ENCODE results near the gene FLOT2.
"Not testable (repeated sequence)": the region's sequence is repeated elsewhere in the genome, so short reads cannot be mapped to it uniquely, and the experiment has no call there.

Gene FLOT2

DNA sequence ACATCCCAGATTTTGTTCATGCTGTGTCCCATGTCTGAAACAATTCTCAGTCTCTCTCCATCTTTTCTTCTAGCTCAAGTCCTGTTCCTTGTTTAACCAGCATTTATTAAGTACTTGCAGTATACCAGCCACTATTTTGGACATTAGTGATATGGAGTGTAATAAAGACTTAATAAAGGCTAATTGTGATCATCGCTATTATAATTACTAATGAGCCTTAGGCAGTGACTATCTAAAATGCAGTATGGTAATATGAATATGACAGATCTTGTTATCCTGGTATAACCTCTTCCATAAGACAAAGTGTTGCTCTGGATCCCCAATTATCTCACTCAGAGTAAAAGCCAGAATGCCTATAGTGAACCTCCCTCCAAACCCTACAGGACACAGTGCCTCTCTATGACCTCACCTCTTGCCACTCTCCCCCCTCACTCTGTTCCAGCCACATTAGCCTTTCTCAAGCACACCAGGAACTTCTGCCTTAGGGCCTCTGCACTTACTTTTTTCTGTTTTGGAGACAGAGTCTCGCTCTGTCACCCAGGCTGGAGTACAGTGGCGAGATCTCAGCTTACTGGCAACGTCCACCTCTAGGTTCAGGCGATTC lies 1.8 kb upstream of the FLOT2 start:
- Histone ChIP-seq H3K27ac (no peak overlapping the region), H3K4me1 (peaks cover 0 to 53% (median 34%) of the 10 kb centered on the region in 4 donors)

DNA sequence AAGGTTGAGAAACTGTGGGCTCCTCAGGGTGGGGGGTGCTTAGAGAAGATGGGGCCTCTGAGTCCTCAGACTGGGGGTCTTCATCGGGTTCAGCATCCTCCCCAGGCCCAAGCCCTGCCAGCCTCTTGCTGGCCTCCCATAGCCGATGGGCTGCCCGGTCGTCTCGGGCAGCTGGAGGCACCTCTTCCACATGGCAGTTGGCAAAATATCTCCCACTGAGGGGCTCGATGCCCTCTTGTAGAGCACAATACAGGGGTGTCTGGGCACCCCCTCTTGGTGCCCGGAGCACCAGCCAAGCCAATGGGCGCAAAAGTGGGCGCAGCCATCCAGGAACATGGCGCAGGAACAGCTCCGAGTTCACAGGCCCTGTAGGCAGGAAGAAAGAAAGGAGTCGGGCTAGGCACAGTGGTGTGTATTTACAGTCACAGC lies 1.0 kb upstream of the FLOT2 start:
- Histone ChIP-seq H3K27ac (peak overlapping the region; percentile 92 to 94), H3K27me3 (no peaks in the 10 kb centered on the region), H3K4me3 (no peak overlapping the region), H3K36me3 (no peaks in the 10 kb centered on the region), H3K4me1 (peaks cover 0 to 58% (median 38%) of the 10 kb centered on the region in 4 donors), H3K9me3 (no peaks in the 10 kb centered on the region)
- peak in 1 of 2 donors; percentile 34 for DNase-seq
- TF ChIP-seq, protein P1, sequence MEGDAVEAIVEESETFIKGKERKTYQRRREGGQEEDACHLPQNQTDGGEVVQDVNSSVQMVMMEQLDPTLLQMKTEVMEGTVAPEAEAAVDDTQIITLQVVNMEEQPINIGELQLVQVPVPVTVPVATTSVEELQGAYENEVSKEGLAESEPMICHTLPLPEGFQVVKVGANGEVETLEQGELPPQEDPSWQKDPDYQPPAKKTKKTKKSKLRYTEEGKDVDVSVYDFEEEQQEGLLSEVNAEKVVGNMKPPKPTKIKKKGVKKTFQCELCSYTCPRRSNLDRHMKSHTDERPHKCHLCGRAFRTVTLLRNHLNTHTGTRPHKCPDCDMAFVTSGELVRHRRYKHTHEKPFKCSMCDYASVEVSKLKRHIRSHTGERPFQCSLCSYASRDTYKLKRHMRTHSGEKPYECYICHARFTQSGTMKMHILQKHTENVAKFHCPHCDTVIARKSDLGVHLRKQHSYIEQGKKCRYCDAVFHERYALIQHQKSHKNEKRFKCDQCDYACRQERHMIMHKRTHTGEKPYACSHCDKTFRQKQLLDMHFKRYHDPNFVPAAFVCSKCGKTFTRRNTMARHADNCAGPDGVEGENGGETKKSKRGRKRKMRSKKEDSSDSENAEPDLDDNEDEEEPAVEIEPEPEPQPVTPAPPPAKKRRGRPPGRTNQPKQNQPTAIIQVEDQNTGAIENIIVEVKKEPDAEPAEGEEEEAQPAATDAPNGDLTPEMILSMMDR (IDR thresholded peaks at IDR 0.05) = no peak
- intact Hi-C loops (cut with DNase I; ENCODE audit: low total_unique reads) = loop anchor here (5.0 kb wide), 2 partner anchors 86 to 171 kb away; partner anchors contain the start of genes NEK8 and TLCD1

More for the DNA sequence above, 1.8 kb upstream of the FLOT2 start:
- no peak for DNase-seq
- H3K36me3 ChIP-seq = no peaks in the 10 kb centered on the region
- intact Hi-C loops (cut with DNase I; ENCODE audit: low total_unique reads) = loop anchor here (5.0 kb wide), 2 partner anchors 87 to 172 kb away; partner anchors contain the start of genes NEK8 and TLCD1
- no peaks in the 10 kb centered on the region for H3K27me3 ChIP-seq
- TF ChIP-seq, protein P1 (IDR thresholded peaks at IDR 0.05) = no peak
- H3K9me3 ChIP-seq = no peaks in the 10 kb centered on the region
- H3K4me3 ChIP-seq = no peak overlapping the region

DNA sequence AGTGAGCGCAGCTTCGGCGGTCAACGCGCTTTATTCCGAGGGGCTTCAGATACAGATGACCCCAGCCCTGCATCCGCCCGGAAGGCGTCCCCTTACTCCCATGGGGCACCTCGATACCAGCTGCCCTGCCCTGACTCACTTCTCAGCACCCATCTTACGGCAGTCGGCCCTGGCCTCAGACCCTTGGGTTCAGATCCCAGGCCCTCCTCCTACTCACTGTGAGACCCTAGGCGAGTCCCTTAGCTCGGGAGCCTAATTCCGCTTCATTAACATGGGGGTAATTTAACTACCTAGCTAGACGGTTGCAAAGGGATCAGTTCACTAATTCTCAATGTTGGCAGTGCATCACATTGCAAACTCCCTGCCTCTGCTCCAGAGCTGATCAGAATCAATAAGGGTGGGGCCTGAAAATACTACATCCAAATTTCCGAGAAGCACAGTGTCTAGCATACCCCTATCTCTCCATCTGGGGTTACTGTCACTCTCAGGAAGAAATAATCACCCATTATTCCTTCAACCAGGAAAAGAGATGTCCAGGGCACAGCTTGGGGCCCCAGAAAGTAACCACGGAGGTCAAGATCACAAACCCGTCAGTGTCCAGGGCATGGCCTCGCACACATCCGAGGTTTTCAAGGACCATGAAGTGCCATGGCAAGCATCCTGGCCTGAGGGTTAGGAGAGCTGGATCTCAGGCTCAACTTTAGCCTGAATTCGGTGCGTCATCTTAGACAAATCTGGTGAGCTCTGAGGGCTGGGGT lies 415 bp upstream of the FLOT2 start:
- H3K27me3 ChIP-seq = no peaks in the 10 kb centered on the region
- TF ChIP-seq, protein P1 (IDR thresholded peaks at IDR 0.05) = no peak
- intact Hi-C loops (cut with DNase I; ENCODE audit: low total_unique reads) = loop anchor here (5.0 kb wide), 2 partner anchors 86 to 171 kb away; partner anchors contain the start of genes NEK8 and TLCD1
- peak; percentile 27 to 33 for DNase-seq
- no peaks in the 10 kb centered on the region for H3K36me3 ChIP-seq
- H3K9me3 ChIP-seq = no peaks in the 10 kb centered on the region
- H3K4me3 ChIP-seq = peak overlapping the region; percentile 81 to 86
- peaks cover 0 to 58% (median 38%) of the 10 kb centered on the region in 4 donors for H3K4me1 ChIP-seq
- H3K27ac ChIP-seq = peak overlapping the region; percentile 92 to 94

DNA sequence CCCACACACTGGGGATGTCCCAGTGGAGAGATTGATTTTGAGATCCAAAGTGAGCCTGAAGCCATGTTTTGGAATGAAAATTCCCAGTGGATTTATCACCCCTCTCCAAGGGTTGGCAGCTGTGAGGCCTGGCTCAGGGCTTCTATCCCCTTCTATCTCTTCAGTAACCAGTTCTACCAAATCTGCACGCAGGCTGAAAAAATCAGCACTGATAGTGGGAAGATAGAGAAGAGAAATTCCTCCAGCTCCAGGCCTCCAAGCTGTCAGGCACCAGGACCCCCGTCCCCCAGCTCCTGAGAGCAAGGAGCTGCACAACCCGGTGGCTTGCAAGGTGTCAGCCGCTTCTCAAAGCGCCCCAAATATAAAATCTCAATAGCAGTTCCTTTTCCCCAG lies 1.0 kb downstream of the FLOT2 start:
- TF ChIP-seq, protein P1 (IDR thresholded peaks at IDR 0.05) = no peak
- Histone ChIP-seq H3K9me3 (no peaks in the 10 kb centered on the region), H3K36me3 (peaks cover 0 to under 1% (median 0%) of the 10 kb centered on the region in 3 donors), H3K27ac (peak overlapping the region; percentile 92 to 94), H3K27me3 (no peaks in the 10 kb centered on the region), H3K4me3 (peak overlapping the region; percentile 81 to 86), H3K4me1 (peaks cover 0 to 61% (median 46%) of the 10 kb centered on the region in 4 donors)
- DNase-seq = no peak
- intact Hi-C loops (cut with DNase I; ENCODE audit: low total_unique reads) = loop anchor here (5.0 kb wide), 2 partner anchors 84 to 169 kb away; partner anchors contain the start of genes NEK8 and TLCD1

DNA sequence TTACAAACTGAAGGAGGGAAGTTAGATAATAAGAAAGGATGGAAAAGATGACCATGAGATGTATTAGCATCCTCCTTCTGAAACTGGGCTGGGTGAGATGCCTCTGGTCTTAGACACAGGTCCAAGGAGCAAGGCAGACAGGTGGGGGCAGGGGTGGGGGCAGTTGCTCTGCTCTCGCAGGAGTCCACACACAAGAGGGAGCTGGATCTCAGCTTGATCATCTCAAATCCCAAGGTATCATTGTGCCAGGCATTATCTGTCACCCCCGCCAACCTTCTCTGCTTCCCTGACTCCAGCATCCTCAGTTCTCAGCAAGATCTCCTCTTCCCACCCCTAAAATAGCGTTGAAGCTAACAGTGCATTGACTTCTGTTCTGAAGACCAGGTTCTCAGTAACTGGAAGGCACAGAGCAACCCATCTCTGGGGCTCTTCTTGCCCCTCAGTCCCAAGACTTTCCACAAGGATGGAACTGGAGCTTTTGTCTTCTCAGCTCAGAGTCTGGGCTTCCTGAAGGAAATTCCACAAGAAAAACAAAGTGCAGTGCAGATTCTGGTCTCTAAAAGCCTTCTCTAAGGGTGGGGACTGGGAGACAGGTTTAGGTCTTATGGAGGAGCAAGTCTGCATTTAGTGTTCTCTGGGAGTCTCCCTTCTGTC lies 1.6 kb downstream of the FLOT2 start:
- Histone ChIP-seq H3K36me3 (peaks cover 0 to 6% (median 0%) of the 10 kb centered on the region in 3 donors), H3K9me3 (no peaks in the 10 kb centered on the region), H3K4me1 (peaks cover 0 to 60% (median 47%) of the 10 kb centered on the region in 4 donors), H3K27me3 (no peaks in the 10 kb centered on the region), H3K27ac (peak overlapping the region; percentile 92 to 94), H3K4me3 (peak overlapping the region; percentile 81 to 86)
- DNase-seq = no peak
- intact Hi-C loops (cut with DNase I; ENCODE audit: low total_unique reads) = loop anchor here (5.0 kb wide), 2 partner anchors 84 to 169 kb away; partner anchors contain the start of genes NEK8 and TLCD1
- TF ChIP-seq, protein P1 (IDR thresholded peaks at IDR 0.05) = no peak

DNA sequence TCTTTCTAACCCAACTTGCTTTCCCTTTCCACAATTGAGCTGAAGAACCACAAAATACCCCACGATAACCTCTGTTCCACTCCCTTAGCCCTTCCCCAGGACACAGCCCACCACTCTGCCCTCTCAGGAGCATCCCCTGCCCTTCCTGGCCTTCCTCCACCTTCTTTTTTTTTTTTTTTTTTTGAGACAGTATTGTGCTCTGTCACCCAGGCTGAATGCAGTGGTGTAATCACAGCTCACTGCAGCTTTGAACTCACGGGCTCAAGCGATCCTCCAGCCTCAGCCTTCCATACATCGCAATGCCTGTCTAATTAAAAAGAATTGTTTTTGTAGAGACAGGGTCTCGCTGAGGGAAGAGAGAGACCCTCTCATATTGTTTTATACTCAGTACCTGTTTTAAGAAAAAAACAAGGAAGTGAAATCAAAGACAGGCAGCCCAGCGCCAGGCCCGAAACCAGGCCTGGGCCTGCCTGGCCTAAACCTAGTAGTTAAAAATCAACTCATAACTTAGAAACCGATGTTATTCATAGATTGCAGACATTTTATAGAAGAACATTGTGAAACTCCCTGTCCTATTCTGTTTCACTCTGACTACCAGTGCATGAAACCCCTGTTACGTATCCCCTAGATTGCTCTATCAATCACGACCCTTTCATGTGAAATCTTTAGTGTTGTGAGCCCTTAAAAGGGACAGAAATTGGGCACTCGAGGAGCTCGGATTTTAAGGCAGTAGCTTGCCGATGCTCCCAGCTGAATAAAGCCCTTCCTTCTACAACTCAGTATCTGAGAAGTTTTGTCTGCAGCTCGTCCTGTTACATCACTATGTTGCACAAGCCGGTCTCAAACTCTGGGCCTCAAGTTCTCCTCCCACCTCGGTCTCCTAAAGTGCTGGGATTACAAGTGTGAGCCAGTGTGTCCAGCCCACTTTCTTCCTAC lies 4.0 kb downstream of the FLOT2 start:
- peaks cover 0 to 54% (median 49%) of the 10 kb centered on the region in 4 donors for H3K4me1 ChIP-seq
- H3K36me3 ChIP-seq; H3K4me3 ChIP-seq; H3K27me3 ChIP-seq; H3K9me3 ChIP-seq; intact Hi-C loops (cut with DNase I; ENCODE audit: low total_unique reads); DNase-seq: not testable (repeated sequence)
- H3K27ac ChIP-seq = peak overlapping the region; percentile 8 to 50

All from tibial artery (tissue), 4 donors.